Kidney (tissue), 14 donors: Measurements from ENCODE around the gene SPRED3. TPM values are rescaled to one million over a fixed set of nuclear protein-coding genes. Genes with fewer than 3 reads are reported as not detected.

Source experiments
- DNase-seq, 5 donors: peaks; one replicate each; pipeline ENCODE4 v3.0.0-alpha.2; 2013 to 2020
- FAIRE-seq: peaks from 2 replicates; lab custom pipeline; 2012; peaks lifted over from hg19 to GRCh38; lab: Jason Lieb, UNC
- H3K27ac ChIP-seq, 2 donors: one replicate each; pipeline ENCODE4 v1.7.0; 2013; ENCODE audit warnings: low read depth in 2 of 2, low read length in 2 of 2, inconsistent platforms in 1 of 2
- H3K27me3 ChIP-seq: one replicate; pipeline ENCODE4 v1.7.1; 2013; ENCODE audit warnings: low read length, inconsistent platforms; ENCODE audit not compliant: control insufficient read depth, insufficient read depth
- H3K36me3 ChIP-seq, 3 donors: one replicate each; pipeline versions ENCODE4 v1.7.0 to v1.7.1; 2013; ENCODE audit warnings: low read length in 3 of 3, control low read depth in 1 of 3, inconsistent platforms in 1 of 3; ENCODE audit not compliant: insufficient read depth in 3 of 3, control insufficient read depth in 2 of 3
- H3K4me1 ChIP-seq, 3 donors: one replicate each; pipeline versions ENCODE4 v1.7.0 to v1.7.1; 2013; ENCODE audit warnings: low read length in 3 of 3, inconsistent platforms in 1 of 3, low read depth in 1 of 3; ENCODE audit not compliant: control insufficient read depth in 2 of 3, insufficient read depth in 2 of 3
- H3K4me3 ChIP-seq, 3 donors: one replicate each; pipeline versions ENCODE4 v1.7.0 to v1.8.1; 2013; ENCODE audit warnings: low read length in 3 of 3, control low read depth in 1 of 3, inconsistent platforms in 1 of 3
- H3K9ac ChIP-seq, 3 donors: one replicate each; pipeline versions ENCODE4 v1.7.0 to v1.7.1; 2013; ENCODE audit warnings: low read length in 3 of 3, control low read depth in 1 of 3, inconsistent platforms in 1 of 3
- H3K9me3 ChIP-seq, 3 donors: one replicate each; pipeline versions ENCODE4 v1.7.0 to v1.7.1; 2013; ENCODE audit warnings: low read length in 3 of 3, control low read depth in 1 of 3, inconsistent platforms in 1 of 3; ENCODE audit not compliant: control insufficient read depth in 2 of 3, insufficient read depth in 1 of 3
- CTCF ChIP-seq: IDR thresholded peaks from 3 replicates; pipeline ENCODE4 v1.5.1; 2012; ENCODE audit warnings: mild to moderate bottlenecking, moderate library complexity, borderline replicate concordance; ENCODE audit not compliant: insufficient read depth; ENCODE audit errors: extremely low read depth
- intact Hi-C: fragments of 100-400 bp; cut with DNase I; formaldehyde crosslinking; loops from one replicate; pipeline ENCODE4 v1.11.1; 2022
- polyA plus RNA-seq: library from polyadenylated mRNA; stranded (reverse); fragments of 350-450 nt; fragmentation: Illumina TruSeq; extraction: RNeasy Lipid Tissue Mini Kit (QIAGEN cat#74804); gene quantifications from one replicate; pipeline ENCODE4 v1.2.3, GENCODE V29; 2014; ENCODE audit warnings: low read depth, low replicate concordance; ENCODE audit not compliant: insufficient read depth
- total RNA-seq: library from RNA; stranded (reverse); fragmentation: NEBNext Ultra II Directional; extraction: Animal tissue kit (Norgen Biotek cat#: 25700); gene quantifications from one replicate; pipeline ENCODE4 v1.2.1, GENCODE V29; 2021
- donor health status: control.
- donor health status: control.
- donor health status: control.
- donor health status: control.
- donor health status: control.
- donor health status: DM: yes; HTN: yes; CAD: no.
- donor health status: Normal renal cell carcinoma (clear cell type).

The SPRED3 gene
- total and polyA plus RNA-seq, 2 donors from 2014 or later, result 0.17 to 8.7 TPM

- intact Hi-C loops, result no loop called here
- no peak for TF ChIP-seq CTCF
- no peaks in the 10 kb centered on the region for H3K9me3 ChIP-seq
- no peaks in the 10 kb centered on the region for H3K27me3 ChIP-seq
- no peaks in the 10 kb centered on the region for H3K36me3 ChIP-seq
- H3K4me3 ChIP-seq, result no peak overlapping the region
- H3K9ac ChIP-seq, result no peak overlapping the region
- DNase-seq (no peak), FAIRE-seq (no peak)
- no peaks in the 10 kb centered on the region for H3K4me1 ChIP-seq
- H3K27ac ChIP-seq, result no peak overlapping the region
These were observed 54.2 kb downstream of the SPRED3 start for GRCh38 chr19:38442736-38443135.

GRCh38 chr19:38443458-38443999 is 55.0 kb downstream of the SPRED3 start:
- Histone ChIP-seq H3K27me3 (no peaks in the 10 kb centered on the region), H3K4me1 (no peaks in the 10 kb centered on the region), H3K9me3 (no peaks in the 10 kb centered on the region), H3K4me3 (no peak overlapping the region), H3K9ac (no peak overlapping the region), H3K27ac (no peak overlapping the region), H3K36me3 (no peaks in the 10 kb centered on the region)
- no peak for TF ChIP-seq CTCF
- intact Hi-C loops, result no loop called here
- DNase-seq, result no peak
- no peak for FAIRE-seq

- Histone ChIP-seq H3K4me3 (no peak overlapping the region), H3K9me3 (no peaks in the 10 kb centered on the region), H3K27me3 (no peaks in the 10 kb centered on the region), H3K4me1 (no peaks in the 10 kb centered on the region), H3K9ac (no peak overlapping the region), H3K36me3 (no peaks in the 10 kb centered on the region), H3K27ac (no peak overlapping the region)
- FAIRE-seq, result no peak
- intact Hi-C loops, result no loop called here
- DNase-seq, result no peak
- no peak for TF ChIP-seq CTCF
These were observed 55.5 kb downstream of the SPRED3 start for GRCh38 chr19:38444026-38444425.

GRCh38 chr19:38445362-38445761 is 56.9 kb downstream of the SPRED3 start:
- no peak overlapping the region for H3K4me3 ChIP-seq
- H3K27me3 ChIP-seq, result no peaks in the 10 kb centered on the region
- H3K4me1 ChIP-seq, result no peaks in the 10 kb centered on the region
- H3K36me3 ChIP-seq, result no peaks in the 10 kb centered on the region
- no peak overlapping the region for H3K9ac ChIP-seq
- no peaks in the 10 kb centered on the region for H3K9me3 ChIP-seq
- TF ChIP-seq CTCF, result no peak
- H3K27ac ChIP-seq, result no peak overlapping the region
- FAIRE-seq (no peak), DNase-seq (no peak)
- intact Hi-C loops, result no loop called here
